SK-N-SH treated with all-trans-retinoic acid at 6 μM for 48 hours (cell line): ENCODE measurements around the gene COG4.

ENCODE experiments used
- ATAC-seq: fragments of 200-7000 bp; cut with Tn5 transposase; 3 replicates; pipeline ENCODE4 v1.9.1; 2020; ENCODE audit warnings: mild to moderate bottlenecking, moderate library complexity
- ARNTL ChIP-seq: fragments of 450-650 bp; formaldehyde crosslinking; IDR thresholded peaks from 2 replicates; pipeline ENCODE4 v1.5.0; 2020; ENCODE audit warnings: low read depth, mild to moderate bottlenecking, moderate library complexity, borderline replicate concordance
- BACH2 ChIP-seq: fragments of 250-450 bp; sonication (Bioruptor Pico); IDR thresholded peaks from 2 replicates; pipeline ENCODE4 v1.9.0; 2021; ENCODE audit warnings: mild to moderate bottlenecking, borderline replicate concordance
- CSDC2 ChIP-seq: fragments of 250-450 bp; sonication (Bioruptor Pico); IDR thresholded peaks from 2 replicates; pipeline ENCODE4 v1.5.0; 2020; ENCODE audit warnings: mild to moderate bottlenecking, moderate library complexity
- CSRNP3 ChIP-seq: fragments of 250-450 bp; sonication (Bioruptor Pico); IDR thresholded peaks from 2 replicates; pipeline ENCODE4 v1.5.1; 2021; ENCODE audit warnings: mild to moderate bottlenecking, moderate library complexity
- ESRRG ChIP-seq: fragments of 250-450 bp; sonication (Bioruptor Pico); IDR thresholded peaks from 2 replicates; pipeline ENCODE4 v1.6.1; 2021; ENCODE audit warnings: mild to moderate bottlenecking
- ISL1 ChIP-seq: fragments of 250-450 bp; sonication (Bioruptor Pico); IDR thresholded peaks from 2 replicates; pipeline ENCODE4 v2.1.2; 2022; ENCODE audit warnings: mild to moderate bottlenecking, moderate library complexity
- OSR1 ChIP-seq: fragments of 250-450 bp; sonication (Bioruptor Pico); IDR thresholded peaks from 2 replicates; pipeline ENCODE4 v1.8.0; 2022; ENCODE audit warnings: moderate library complexity, mild to moderate bottlenecking, inconsistent platforms
- POU6F1 ChIP-seq: fragments of 250-450 bp; sonication (Bioruptor Pico); IDR thresholded peaks from 2 replicates; pipeline ENCODE4 v1.8.0; 2021; ENCODE audit warnings: low read depth, mild to moderate bottlenecking, moderate library complexity, borderline replicate concordance
- PPARA ChIP-seq: fragments of 250-450 bp; sonication (Bioruptor Pico); IDR thresholded peaks from 2 replicates; pipeline ENCODE4 v1.5.0; 2020; ENCODE audit warnings: mild to moderate bottlenecking, borderline replicate concordance
- RARB ChIP-seq: fragments of 250-450 bp; sonication (Bioruptor Pico); IDR thresholded peaks from 2 replicates; pipeline ENCODE4 v1.8.0; 2021; ENCODE audit warnings: mild to moderate bottlenecking, moderate library complexity
- SNAI2 ChIP-seq: fragments of 250-450 bp; sonication (Bioruptor Pico); IDR thresholded peaks from 2 replicates; pipeline ENCODE4 v1.5.0; 2020; ENCODE audit warnings: mild to moderate bottlenecking, moderate library complexity
- TCF4 ChIP-seq: fragments of 250-450 bp; sonication (Bioruptor Pico); IDR thresholded peaks from 2 replicates; pipeline ENCODE4 v1.8.0; 2021; ENCODE audit warnings: mild to moderate bottlenecking, moderate library complexity, borderline replicate concordance
- TOX ChIP-seq: fragments of 250-450 bp; sonication (Bioruptor Pico); IDR thresholded peaks from 2 replicates; pipeline ENCODE4 v1.8.0; 2021; ENCODE audit warnings: mild to moderate bottlenecking, moderate library complexity, borderline replicate concordance
- TSHZ2 ChIP-seq: fragments of 250-450 bp; sonication (Bioruptor Pico); IDR thresholded peaks from 2 replicates; pipeline ENCODE4 v1.5.0; 2020; ENCODE audit warnings: mild to moderate bottlenecking, moderate library complexity
- ZC3H10 ChIP-seq: fragments of 250-450 bp; sonication (Bioruptor Pico); IDR thresholded peaks from 2 replicates; pipeline ENCODE4 v1.5.1; 2021; ENCODE audit warnings: mild to moderate bottlenecking, moderate library complexity
- ZFP3 ChIP-seq: fragments of 250-450 bp; sonication (Bioruptor Pico); IDR thresholded peaks from 2 replicates; pipeline ENCODE4 v1.5.0; 2020; ENCODE audit warnings: mild to moderate bottlenecking, moderate library complexity
- ZNF565 ChIP-seq: fragments of 450-650 bp; formaldehyde crosslinking; conservative IDR thresholded peaks from 2 replicates; pipeline ENCODE4 v1.5.0; 2020; ENCODE audit warnings: low read depth, mild to moderate bottlenecking, moderate library complexity
- ZNF70 ChIP-seq: fragments of 450-650 bp; formaldehyde crosslinking; IDR thresholded peaks from 2 replicates; pipeline ENCODE4 v1.5.0; 2020; ENCODE audit warnings: mild to moderate bottlenecking, moderate library complexity
- ZNF8 ChIP-seq: fragments of 450-650 bp; formaldehyde crosslinking; IDR thresholded peaks from 2 replicates; pipeline ENCODE4 v1.5.0; 2020; ENCODE audit warnings: mild to moderate bottlenecking, moderate library complexity
- TF ChIP-seq, protein P1 (sequence below): fragments of 250-450 bp; sonication (Bioruptor Pico); IDR thresholded peaks from 2 replicates; pipeline ENCODE4 v1.5.1; 2020; ENCODE audit warnings: low read depth, mild to moderate bottlenecking, moderate library complexity

Gene COG4

DNA sequence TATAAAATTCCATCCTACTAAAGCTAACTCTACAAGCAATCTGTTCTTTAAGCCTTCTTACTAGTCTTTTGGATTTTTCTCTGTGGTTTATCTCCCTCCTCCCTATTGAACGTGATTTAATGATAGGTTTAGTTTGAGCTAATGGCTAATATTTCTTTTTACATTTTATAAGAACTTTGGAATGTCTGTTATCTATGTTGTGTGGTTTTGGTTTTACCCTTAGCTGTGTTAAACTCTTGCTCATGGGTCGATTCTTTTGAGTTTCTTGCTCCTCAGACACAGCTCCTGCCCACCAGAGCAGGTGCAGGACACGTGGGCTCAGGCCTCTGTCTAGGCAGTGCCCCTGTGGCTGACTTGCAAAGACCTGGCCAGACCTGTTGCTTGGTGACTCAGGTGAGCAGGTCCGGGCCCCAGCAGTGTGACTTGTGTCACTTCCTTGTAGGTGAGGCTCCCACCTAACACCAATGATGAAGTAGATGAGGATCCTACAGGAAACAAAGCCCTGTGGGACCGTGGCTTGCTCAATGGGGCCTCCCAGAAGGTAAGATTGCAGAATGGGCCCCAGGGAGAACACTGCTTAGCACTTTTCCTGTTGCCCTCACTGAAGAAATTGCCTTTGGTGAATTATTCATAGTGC lies 45.4 kb upstream of the COG4 start:
- ATAC-seq: no peak
- no peak for TF ChIP-seq ZNF565 (CRISPR knock-in tag)
- TF ChIP-seq, protein P1, sequence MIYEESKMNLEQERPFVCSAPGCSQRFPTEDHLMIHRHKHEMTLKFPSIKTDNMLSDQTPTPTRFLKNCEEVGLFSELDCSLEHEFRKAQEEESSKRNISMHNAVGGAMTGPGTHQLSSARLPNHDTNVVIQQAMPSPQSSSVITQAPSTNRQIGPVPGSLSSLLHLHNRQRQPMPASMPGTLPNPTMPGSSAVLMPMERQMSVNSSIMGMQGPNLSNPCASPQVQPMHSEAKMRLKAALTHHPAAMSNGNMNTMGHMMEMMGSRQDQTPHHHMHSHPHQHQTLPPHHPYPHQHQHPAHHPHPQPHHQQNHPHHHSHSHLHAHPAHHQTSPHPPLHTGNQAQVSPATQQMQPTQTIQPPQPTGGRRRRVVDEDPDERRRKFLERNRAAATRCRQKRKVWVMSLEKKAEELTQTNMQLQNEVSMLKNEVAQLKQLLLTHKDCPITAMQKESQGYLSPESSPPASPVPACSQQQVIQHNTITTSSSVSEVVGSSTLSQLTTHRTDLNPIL (CRISPR knock-in tag): no peak
- TF ChIP-seq ZFP3 (CRISPR knock-in tag): no peak
- TF ChIP-seq CSDC2: no peak
- TF ChIP-seq SNAI2: no peak
- TF ChIP-seq TOX (CRISPR knock-in tag): no peak
- no peak for TF ChIP-seq ESRRG (CRISPR knock-in tag)
- no peak for TF ChIP-seq OSR1 (CRISPR knock-in tag)
- TF ChIP-seq BACH2 (CRISPR knock-in tag): no peak
- TF ChIP-seq POU6F1 (CRISPR knock-in tag): no peak
- no peak for TF ChIP-seq CSRNP3
- TF ChIP-seq ARNTL (CRISPR knock-in tag): no peak

DNA sequence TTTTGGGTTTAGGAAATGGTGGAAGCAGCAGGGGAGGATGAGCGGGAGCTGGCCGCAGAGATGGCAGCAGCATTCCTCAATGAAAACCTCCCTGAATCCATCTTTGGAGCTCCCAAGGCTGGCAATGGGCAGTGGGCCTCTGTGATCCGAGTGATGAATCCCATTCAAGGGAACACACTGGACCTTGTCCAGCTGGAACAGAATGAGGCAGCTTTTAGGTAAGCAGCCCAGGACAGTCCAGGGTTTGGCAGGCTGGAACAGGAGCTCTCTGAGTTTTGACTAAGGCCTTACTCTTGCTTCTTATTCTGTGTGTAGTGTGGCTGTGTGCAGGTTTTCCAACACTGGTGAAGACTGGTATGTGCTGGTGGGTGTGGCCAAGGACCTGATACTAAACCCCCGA lies 41.7 kb upstream of the COG4 start:
- no peak for ATAC-seq

DNA sequence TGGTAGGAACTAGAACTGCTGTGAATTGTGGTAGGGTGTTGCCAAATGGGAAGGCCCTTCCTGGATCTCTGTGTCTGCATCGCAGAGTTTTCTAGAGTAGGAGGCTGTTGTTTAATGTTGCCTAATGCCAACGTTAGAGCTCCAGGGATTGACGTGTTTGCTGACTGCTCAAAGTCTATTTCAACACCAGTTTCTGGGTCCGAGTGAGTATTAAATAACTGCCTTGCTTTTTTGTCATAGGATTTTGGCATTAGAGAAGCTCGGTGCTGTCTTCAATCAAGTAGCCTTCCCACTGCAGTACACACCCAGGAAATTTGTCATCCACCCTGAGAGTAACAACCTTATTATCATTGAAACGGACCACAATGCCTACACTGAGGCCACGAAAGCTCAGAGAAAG lies 40.3 kb upstream of the COG4 start:
- no peak for ATAC-seq

More for the DNA sequence above, 41.7 kb upstream of the COG4 start:
- TF ChIP-seq ZNF565 (CRISPR knock-in tag) (no peak), ARNTL (CRISPR knock-in tag) (no peak), CSRNP3 (no peak), POU6F1 (CRISPR knock-in tag) (no peak), RARB (CRISPR knock-in tag) (no peak), PPARA (CRISPR knock-in tag) (no peak), ISL1 (CRISPR knock-in tag) (no peak), ZNF8 (CRISPR knock-in tag) (no peak)
- TF ChIP-seq, all 23 proteins: peak for 0

More for the DNA sequence above, 40.3 kb upstream of the COG4 start:
- no peak for TF ChIP-seq TCF4
- no peak for TF ChIP-seq POU6F1 (CRISPR knock-in tag)
- no peak for TF ChIP-seq CSDC2
- no peak for TF ChIP-seq ZNF70 (CRISPR knock-in tag)
- TF ChIP-seq BACH2 (CRISPR knock-in tag): no peak
- TF ChIP-seq SNAI2: no peak
- TF ChIP-seq OSR1 (CRISPR knock-in tag): no peak
- TF ChIP-seq ZC3H10: no peak
- no peak for TF ChIP-seq TSHZ2 (CRISPR knock-in tag)
- TF ChIP-seq ZNF8 (CRISPR knock-in tag): no peak
